CD4-positive, alpha-beta T cell treated with Interleukin-4 for 1 hour (primary cell): ENCODE measurements around the gene CMAS.
"Not testable (repeated sequence)": the region's sequence is repeated elsewhere in the genome, so short reads cannot be mapped to it uniquely, and the experiment has no call there.

Experiments used
- DNase-seq, 2 donors: peaks; one replicate each; pipeline ENCODE4 v3.0.0-alpha.2; 2020 to 2022

CMAS gene

GRCh38 chr12:22046090-22046967, at the start of gene CMAS:
CMAS (plus strand) TSS chr12:22046218; CDS start chr12:22046304, 86 bp downstream.
- DNase-seq = peak; percentile 72 to 78

- no peak for DNase-seq
These were observed 47.7 kb upstream of the CMAS start for GRCh38 chr12:21998295-21998694.

- no peak for DNase-seq
These were observed 47.2 kb upstream of the CMAS start for GRCh38 chr12:21998782-21999181.

- no peak for DNase-seq
These were observed 43.6 kb upstream of the CMAS start for GRCh38 chr12:22002430-22002829.

- not testable (repeated sequence) for DNase-seq
These were observed 38.2 kb upstream of the CMAS start for GRCh38 chr12:22007794-22008193.

GRCh38 chr12:22008196-22008595, 37.8 kb upstream of the CMAS start:
- no peak for DNase-seq

GRCh38 chr12:22014041-22014782, 31.8 kb upstream of the CMAS start:
- no peak for DNase-seq

GRCh38 chr12:22014783-22015144, 31.3 kb upstream of the CMAS start:
- no peak for DNase-seq

GRCh38 chr12:22016982-22017381, 29.0 kb upstream of the CMAS start:
- DNase-seq = no peak

GRCh38 chr12:22018860-22019259, 27.2 kb upstream of the CMAS start:
- peak in 1 of 2 donors; percentile 26 for DNase-seq

- DNase-seq = not testable (repeated sequence)
These were observed 22.5 kb upstream of the CMAS start for GRCh38 chr12:22023489-22023888.

GRCh38 chr12:22029491-22029890, 16.5 kb upstream of the CMAS start:
- no peak for DNase-seq

- DNase-seq = no peak
These were observed 16.0 kb upstream of the CMAS start for GRCh38 chr12:22029991-22030390.

GRCh38 chr12:22032732-22033131, 13.3 kb upstream of the CMAS start:
- DNase-seq = no peak

GRCh38 chr12:22034709-22035506, 11.1 kb upstream of the CMAS start:
- no peak for DNase-seq

- no peak for DNase-seq
These were observed 8.1 kb upstream of the CMAS start for GRCh38 chr12:22037947-22038346.

- no peak for DNase-seq
These were observed 7.3 kb upstream of the CMAS start for GRCh38 chr12:22038734-22039133.

- DNase-seq = no peak
These were observed 6.7 kb upstream of the CMAS start for GRCh38 chr12:22039361-22039760.

GRCh38 chr12:22042976-22043669, 2.9 kb upstream of the CMAS start:
- DNase-seq = peak in 1 of 2 donors; percentile 12

- no peak for DNase-seq
These were observed 2.1 kb upstream of the CMAS start for GRCh38 chr12:22043943-22044342.

- no peak for DNase-seq
These were observed 1.6 kb upstream of the CMAS start for GRCh38 chr12:22044391-22044790.

GRCh38 chr12:22046968-22047390, 961 bp downstream of the CMAS start:
- DNase-seq = no peak

GRCh38 chr12:22047494-22047893, 1.5 kb downstream of the CMAS start:
- DNase-seq = no peak
